ENCODE results near the gene KRTAP5-1.

- TF ChIP-seq CTCF (conservative IDR thresholded peaks at IDR 0.05; ENCODE audit: low read depth, low read length) (no peak), EZH2 (IDR thresholded peaks at IDR 0.05; ENCODE audit: low read length, unreplicated experiment) (no peak), EZH2phosphoT487 (IDR thresholded peaks at IDR 0.05; ENCODE audit: borderline replicate concordance, low read length) (no peak)
Observed at GRCh38 chr11:1603629-1604028, 18.5 kb upstream of the KRTAP5-1 start.
